Right lobe of liver (tissue), 6 donors: ENCODE data around the gene RARG. TPM values are rescaled to one million over a fixed set of nuclear protein-coding genes. Genes with fewer than 3 reads are reported as not detected.
"Not testable (repeated sequence)": the region's sequence is repeated elsewhere in the genome, so short reads cannot be mapped to it uniquely, and the experiment has no call there.

Experiments
- ATAC-seq, 4 donors: fragments of 200-7000 bp; cut with Tn5 transposase; one replicate each; pipeline ENCODE4 v1.9.1; 2020; ENCODE audit warnings: mild to moderate bottlenecking in 4 of 4, moderate library complexity in 4 of 4
- DNase-seq, 3 donors: peaks; one replicate each; pipeline ENCODE4 v3.0.0-alpha.2; 2020
- H3K27ac ChIP-seq, 3 donors: fragments of 200-600 bp; one replicate each; pipeline ENCODE4 v1.8.0; 2022
- H3K27me3 ChIP-seq, 2 donors: fragments of 200-600 bp; one replicate each; pipeline ENCODE4 v1.8.0; 2022
- H3K36me3 ChIP-seq, 4 donors: fragments of 200-600 bp; sonication (generic) in 1 of 4; one replicate each; pipeline versions ENCODE4 v1.5.1 to v1.8.0; 2017 to 2022; ENCODE audit warnings: control low read depth in 1 of 4
- H3K4me1 ChIP-seq, 4 donors: fragments of 200-600 bp; sonication (generic) in 1 of 4; one replicate each; pipeline versions ENCODE4 v1.5.1 to v1.8.0; 2017 to 2022; ENCODE audit warnings: control low read depth in 1 of 4
- H3K4me3 ChIP-seq, 3 donors: fragments of 200-600 bp; one replicate each; pipeline ENCODE4 v1.8.0; 2022
- H3K9me3 ChIP-seq, 4 donors: fragments of 200-600 bp; sonication (generic) in 1 of 4; one replicate each; pipeline versions ENCODE4 v1.5.1 to v1.8.0; 2017 to 2022; ENCODE audit warnings: control low read depth in 1 of 4
- POLR2A ChIP-seq: fragments of 450-650 bp; IDR thresholded peaks from one replicate; pipeline ENCODE4 v1.6.1; 2017; ENCODE audit warnings: antibody characterized with exemption, mild to moderate bottlenecking
- WGBS: methylation state at CpG from one replicate; pipeline ENCODE4 v1.1.6; 2018; ENCODE audit warnings: low coverage, low lambda C conversion rate; ENCODE audit not compliant: insufficient coverage; ENCODE audit errors: missing lambda C conversion rate; 5-methylcytosine and 5-hydroxymethylcytosine counted together
- intact Hi-C, 2 donors: fragments of 100-400 bp; cut with DNase I; formaldehyde crosslinking; loops; one replicate each; pipeline versions ENCODE4 v1.11.2 to v1.14.1; 2022
- total RNA-seq, 6 experiments: library from RNA; depleted of rRNA in 2 of 6; stranded (reverse); fragments of >200 nt in 2 of 6; fragmentation: NEBNext Ultra II Directional in 3 of 6; extraction: Animal tissue kit (Norgen Biotek cat#: 25700) in 3 of 6; gene quantifications; one replicate each; pipeline versions ENCODE4 v1.1.0 to v1.2.4, GENCODE V29; 2016 to 2023
- TF ChIP-seq, protein P1 (sequence below), 4 donors: fragments of 200-600 bp in 3 of 4; fragments of 450-650 bp in 1 of 4; IDR thresholded peaks; one replicate each; pipeline versions ENCODE4 v1.5.1 to v1.8.0; 2016 to 2022; ENCODE audit warnings: antibody characterized with exemption in 4 of 4, mild to moderate bottlenecking in 2 of 4
- donor health status: DM: no; HTN: yes; CAD: no.
- donor health status: DM: no; HTN: no; CAD: no.
- donor health status: DM: no; HTN: no; CAD: no.
- donor health status: DM: no; HTN: yes; CAD: no.
- donor health status: DM: no; HTN: yes; CAD: no.

The RARG gene
- total RNA-seq, 6 experiments from 2014 or later = 1.9 to 2.4 (median 2.1) TPM

DNA sequence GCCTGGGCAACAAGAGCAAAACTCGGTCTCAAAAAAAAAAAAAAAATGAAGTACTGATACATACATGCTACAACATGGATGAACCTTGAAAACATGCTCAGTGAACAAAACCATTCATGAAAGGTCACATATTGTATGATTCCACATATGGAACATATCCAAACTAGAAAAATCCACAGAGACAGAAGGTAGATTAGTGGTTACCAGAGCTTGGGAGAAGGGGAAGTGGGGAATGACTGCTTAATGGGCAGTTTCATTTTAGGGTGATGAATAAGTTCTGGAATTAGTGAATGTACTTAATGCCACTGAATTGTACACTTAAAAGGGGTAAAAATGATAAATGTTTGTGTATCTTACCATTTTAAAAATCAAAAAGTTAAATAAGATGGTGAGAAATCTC lies 27.7 kb downstream of the RARG start:
- DNase-seq = no peak
- intact Hi-C loops = no loop called here
- Histone ChIP-seq H3K27me3 (no peaks in the 10 kb centered on the region), H3K4me3 (no peak overlapping the region), H3K27ac (no peak overlapping the region), H3K9me3 (no peaks in the 10 kb centered on the region), H3K4me1 (peaks cover 0 to 8% (median 0%) of the 10 kb centered on the region in 4 donors), H3K36me3 (no peaks in the 10 kb centered on the region)
- ATAC-seq = no peak
- WGBS = 83% methylated on average over 1 of the region's 1 CpG
- TF ChIP-seq, protein P1, sequence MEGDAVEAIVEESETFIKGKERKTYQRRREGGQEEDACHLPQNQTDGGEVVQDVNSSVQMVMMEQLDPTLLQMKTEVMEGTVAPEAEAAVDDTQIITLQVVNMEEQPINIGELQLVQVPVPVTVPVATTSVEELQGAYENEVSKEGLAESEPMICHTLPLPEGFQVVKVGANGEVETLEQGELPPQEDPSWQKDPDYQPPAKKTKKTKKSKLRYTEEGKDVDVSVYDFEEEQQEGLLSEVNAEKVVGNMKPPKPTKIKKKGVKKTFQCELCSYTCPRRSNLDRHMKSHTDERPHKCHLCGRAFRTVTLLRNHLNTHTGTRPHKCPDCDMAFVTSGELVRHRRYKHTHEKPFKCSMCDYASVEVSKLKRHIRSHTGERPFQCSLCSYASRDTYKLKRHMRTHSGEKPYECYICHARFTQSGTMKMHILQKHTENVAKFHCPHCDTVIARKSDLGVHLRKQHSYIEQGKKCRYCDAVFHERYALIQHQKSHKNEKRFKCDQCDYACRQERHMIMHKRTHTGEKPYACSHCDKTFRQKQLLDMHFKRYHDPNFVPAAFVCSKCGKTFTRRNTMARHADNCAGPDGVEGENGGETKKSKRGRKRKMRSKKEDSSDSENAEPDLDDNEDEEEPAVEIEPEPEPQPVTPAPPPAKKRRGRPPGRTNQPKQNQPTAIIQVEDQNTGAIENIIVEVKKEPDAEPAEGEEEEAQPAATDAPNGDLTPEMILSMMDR (IDR thresholded peaks at IDR 0.05) = no peak
- no peak for TF ChIP-seq POLR2A

DNA sequence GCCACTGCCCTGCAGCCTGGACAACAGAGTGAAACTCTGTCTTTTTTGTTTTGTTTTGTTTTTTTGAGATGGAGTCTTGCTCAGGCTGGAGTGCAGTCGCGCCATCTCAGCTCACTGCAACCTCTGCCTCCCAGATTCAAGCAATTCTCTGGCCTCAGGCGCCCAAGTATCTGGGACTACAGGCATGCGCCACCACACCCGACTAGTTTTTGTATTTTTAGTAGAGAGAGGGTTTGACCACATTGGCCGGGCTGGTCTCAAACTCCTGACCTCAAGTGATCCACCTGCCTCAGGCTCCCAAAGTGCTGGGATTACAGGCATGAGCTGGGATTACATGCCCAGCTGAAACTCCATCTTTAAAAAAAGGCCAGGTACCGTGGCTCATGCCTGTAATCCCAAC lies 29.7 kb downstream of the RARG start:
- H3K4me3 ChIP-seq, H3K36me3 ChIP-seq, H3K27ac ChIP-seq, H3K9me3 ChIP-seq, DNase-seq, intact Hi-C loops, H3K27me3 ChIP-seq, ATAC-seq: not testable (repeated sequence)
- WGBS = 78% methylated on average over 7 of the region's 7 CpGs
- peaks cover 0 to 16% (median under 1%) of the 10 kb centered on the region in 4 donors for H3K4me1 ChIP-seq

DNA sequence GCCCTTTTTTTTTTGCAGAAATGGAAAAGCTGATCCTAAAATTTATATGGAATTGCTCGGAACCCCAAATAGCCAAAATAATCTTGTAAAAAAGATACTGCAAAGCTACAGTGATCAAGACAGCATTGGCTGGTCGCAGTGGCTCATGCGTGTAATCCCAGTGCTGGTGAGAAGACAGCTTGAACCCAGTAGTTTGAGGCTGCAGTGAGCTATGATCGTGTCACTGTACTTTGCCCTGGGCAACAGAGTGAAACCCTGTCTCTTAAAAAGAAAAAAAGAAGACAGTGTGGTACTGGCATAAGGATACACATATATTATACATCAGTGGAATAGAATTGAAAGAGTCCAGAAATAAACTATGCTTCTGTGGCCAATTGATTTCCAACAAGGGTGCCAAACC lies 30.4 kb downstream of the RARG start:
- Histone ChIP-seq H3K27ac (no peak overlapping the region), H3K36me3 (no peaks in the 10 kb centered on the region), H3K4me1 (peaks cover 0 to 19% (median 4%) of the 10 kb centered on the region in 4 donors), H3K27me3 (no peaks in the 10 kb centered on the region), H3K9me3 (no peaks in the 10 kb centered on the region), H3K4me3 (no peak overlapping the region)
- TF ChIP-seq, protein P1 (IDR thresholded peaks at IDR 0.05) = no peak
- no peak for TF ChIP-seq POLR2A
- WGBS = 57% methylated on average over 4 of the region's 4 CpGs
- no peak for ATAC-seq
- intact Hi-C loops = no loop called here
- DNase-seq = no peak

DNA sequence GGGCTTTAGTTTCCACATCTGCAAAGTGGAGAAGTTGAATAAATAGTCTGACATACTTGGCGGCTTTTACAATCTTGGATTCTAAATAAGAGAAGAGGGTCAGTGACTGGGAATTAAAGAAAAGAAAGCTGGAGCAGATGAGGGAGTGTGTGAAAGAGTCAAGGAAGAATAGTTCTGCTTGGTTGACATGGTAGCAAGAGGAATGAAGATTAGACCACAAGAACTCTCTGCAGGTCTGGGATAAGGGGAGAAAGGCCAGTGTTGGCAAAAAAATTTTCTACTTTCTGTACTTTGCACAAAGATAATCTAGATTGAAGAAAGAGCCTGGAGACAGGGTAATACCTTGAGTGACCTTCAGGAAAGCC lies 30.9 kb downstream of the RARG start:
- no peaks in the 10 kb centered on the region for H3K36me3 ChIP-seq
- no peaks in the 10 kb centered on the region for H3K27me3 ChIP-seq
- DNase-seq (no peak), ATAC-seq (no peak)
- 29% methylated on average over 1 of the region's 1 CpG for WGBS
- TF ChIP-seq, protein P1 (IDR thresholded peaks at IDR 0.05) = no peak
- no peak for TF ChIP-seq POLR2A
- peaks cover 0 to 19% (median 4%) of the 10 kb centered on the region in 4 donors for H3K4me1 ChIP-seq
- intact Hi-C loops = no loop called here
- no peak overlapping the region for H3K27ac ChIP-seq
- no peaks in the 10 kb centered on the region for H3K9me3 ChIP-seq
- H3K4me3 ChIP-seq = no peak overlapping the region

DNA sequence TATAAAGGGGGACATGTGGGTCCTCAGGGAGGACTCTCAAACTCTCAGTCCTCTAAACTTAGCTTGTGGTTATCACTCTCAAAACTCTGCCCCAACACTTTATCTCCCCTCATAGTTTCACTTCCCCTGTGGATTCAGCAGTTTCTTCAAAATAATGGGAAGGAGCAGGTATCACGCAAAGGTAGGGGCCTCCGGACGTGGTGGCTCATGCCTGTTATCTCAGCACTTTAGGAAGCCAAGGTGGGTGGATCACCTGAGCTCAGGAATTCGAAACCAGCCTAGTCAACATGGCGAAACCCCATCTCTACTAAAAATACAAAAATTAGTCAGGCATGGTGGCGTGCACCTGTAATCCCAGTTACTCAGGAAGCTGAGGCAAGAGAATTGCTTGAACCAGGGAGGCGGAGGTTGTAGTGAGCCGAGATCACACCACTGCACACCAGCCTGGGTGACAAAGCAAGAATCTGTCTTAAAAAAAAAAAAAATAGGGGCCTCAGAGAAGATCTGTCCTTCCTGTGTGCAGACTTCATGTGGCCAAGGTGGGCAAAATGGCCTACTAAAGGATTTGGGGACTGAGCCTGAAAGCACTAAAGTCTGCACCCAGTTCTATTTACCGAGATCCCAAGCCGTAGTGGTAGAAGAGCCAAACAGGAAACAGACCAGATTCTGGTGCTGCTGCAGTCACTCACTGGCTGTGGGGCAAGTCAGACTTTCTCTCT lies 31.4 kb downstream of the RARG start:
- no peaks in the 10 kb centered on the region for H3K9me3 ChIP-seq
- H3K27ac ChIP-seq = no peak overlapping the region
- 44% methylated on average over 9 of the region's 10 CpGs for WGBS

More for the DNA sequence above, 31.4 kb downstream of the RARG start:
- TF ChIP-seq, protein P1 (IDR thresholded peaks at IDR 0.05) = no peak
- TF ChIP-seq POLR2A = no peak
- DNase-seq = no peak
- no peaks in the 10 kb centered on the region for H3K27me3 ChIP-seq
- intact Hi-C loops = no loop called here
- H3K4me1 ChIP-seq = peaks cover 0 to 19% (median 4%) of the 10 kb centered on the region in 4 donors
- ATAC-seq = no peak
- H3K4me3 ChIP-seq = no peak overlapping the region
- no peaks in the 10 kb centered on the region for H3K36me3 ChIP-seq
